ENCODE data around the gene OCA2. TPM values are rescaled to one million over a fixed set of nuclear protein-coding genes. Genes with fewer than 3 reads are reported as not detected.

The OCA2 gene
- total RNA-seq, 6 donors from 2014 or later, result 0.83 to 6.0 (median 2.0) TPM

- Histone ChIP-seq H3K9me3 (peaks cover 0 to 2% (median under 1%) of the 10 kb centered on the region in 4 donors), H3K27me3 (peaks cover 0 to 22% (median 17%) of the 10 kb centered on the region in 4 donors), H3K4me1 (peaks cover 43 to 56% (median 45%) of the 10 kb centered on the region in 4 donors), H3K36me3 (no peaks in the 10 kb centered on the region), H3K27ac (peak overlapping the region; percentile 51 to 65 (median 54)), H3K4me3 (peak overlapping the region; percentile 37 to 54 (median 46))
- DNase-seq (peak in 1 of 2 donors; percentile 88), ATAC-seq (ENCODE audit: low FRiP score in 2 of 2) (no peak)
- WGBS, 2 donors, result 5 to 20% methylated on average over 7 to 63 of the region's 72 CpGs
- TF ChIP-seq POLR2A (IDR thresholded peaks at IDR 0.05) (no peak), EP300 (IDR thresholded peaks at IDR 0.05) (no peak), POLR2AphosphoS5 (IDR thresholded peaks at IDR 0.05) (no peak)
- TF ChIP-seq, protein P1, sequence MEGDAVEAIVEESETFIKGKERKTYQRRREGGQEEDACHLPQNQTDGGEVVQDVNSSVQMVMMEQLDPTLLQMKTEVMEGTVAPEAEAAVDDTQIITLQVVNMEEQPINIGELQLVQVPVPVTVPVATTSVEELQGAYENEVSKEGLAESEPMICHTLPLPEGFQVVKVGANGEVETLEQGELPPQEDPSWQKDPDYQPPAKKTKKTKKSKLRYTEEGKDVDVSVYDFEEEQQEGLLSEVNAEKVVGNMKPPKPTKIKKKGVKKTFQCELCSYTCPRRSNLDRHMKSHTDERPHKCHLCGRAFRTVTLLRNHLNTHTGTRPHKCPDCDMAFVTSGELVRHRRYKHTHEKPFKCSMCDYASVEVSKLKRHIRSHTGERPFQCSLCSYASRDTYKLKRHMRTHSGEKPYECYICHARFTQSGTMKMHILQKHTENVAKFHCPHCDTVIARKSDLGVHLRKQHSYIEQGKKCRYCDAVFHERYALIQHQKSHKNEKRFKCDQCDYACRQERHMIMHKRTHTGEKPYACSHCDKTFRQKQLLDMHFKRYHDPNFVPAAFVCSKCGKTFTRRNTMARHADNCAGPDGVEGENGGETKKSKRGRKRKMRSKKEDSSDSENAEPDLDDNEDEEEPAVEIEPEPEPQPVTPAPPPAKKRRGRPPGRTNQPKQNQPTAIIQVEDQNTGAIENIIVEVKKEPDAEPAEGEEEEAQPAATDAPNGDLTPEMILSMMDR (IDR thresholded peaks at IDR 0.05), result no peak
Measured at GRCh38 chr15:28096670-28097431, 2.3 kb downstream of the OCA2 start.

- Histone ChIP-seq H3K9me3 (peaks cover 0 to 7% (median 5%) of the 10 kb centered on the region in 4 donors), H3K36me3 (no peaks in the 10 kb centered on the region), H3K4me1 (peaks cover 43 to 56% (median 45%) of the 10 kb centered on the region in 4 donors), H3K27me3 (peaks cover 0 to 22% (median 17%) of the 10 kb centered on the region in 4 donors), H3K27ac (peak overlapping the region; percentile 51 to 65 (median 54)), H3K4me3 (peak overlapping the region; percentile 37 to 54 (median 46))
- 0% methylated on average over 8 of the region's 13 CpGs; no CpG with 5 or more reads in 1 of the 2 donors for WGBS, 2 donors
- DNase-seq (no peak), ATAC-seq (ENCODE audit: low FRiP score in 2 of 2) (no peak)
- no peak for TF ChIP-seq EP300 (IDR thresholded peaks at IDR 0.05)
- no peak for TF ChIP-seq POLR2AphosphoS5 (IDR thresholded peaks at IDR 0.05)
- TF ChIP-seq, protein P1 (IDR thresholded peaks at IDR 0.05), result no peak
Measured at GRCh38 chr15:28096411-28096669, 2.8 kb downstream of the OCA2 start.

- ATAC-seq (ENCODE audit: low FRiP score in 2 of 2) (peak; percentile 53 to 76), DNase-seq (peak; percentile 91 to 95)
- Histone ChIP-seq H3K9me3 (peaks cover 0 to 12% (median 8%) of the 10 kb centered on the region in 4 donors), H3K27me3 (peaks cover 0 to 22% (median 17%) of the 10 kb centered on the region in 4 donors), H3K4me3 (peak overlapping the region in 3 of 4 donors; percentile 45 to 54 (median 46)), H3K27ac (peak overlapping the region; percentile 79 to 89 (median 88)), H3K4me1 (peaks cover 43 to 56% (median 45%) of the 10 kb centered on the region in 4 donors), H3K36me3 (no peaks in the 10 kb centered on the region)
- peak in 1 of 4 donors; percentile 37 for TF ChIP-seq EP300 (IDR thresholded peaks at IDR 0.05)
- TF ChIP-seq, protein P1 (IDR thresholded peaks at IDR 0.05), result no peak
- TF ChIP-seq POLR2A (IDR thresholded peaks at IDR 0.05), result peak in 2 of 4 donors; percentile 57 to 87
- peak; percentile 42 to 62 for TF ChIP-seq POLR2AphosphoS5 (IDR thresholded peaks at IDR 0.05)
- 5 to 27% methylated on average over 20 to 26 of the region's 76 CpGs for WGBS, 2 donors
Measured at GRCh38 chr15:28094732-28095521, 4.2 kb downstream of the OCA2 start.

- Histone ChIP-seq H3K27me3 (peaks cover 0 to 16% (median 12%) of the 10 kb centered on the region in 4 donors), H3K36me3 (no peaks in the 10 kb centered on the region), H3K4me1 (peaks cover 33 to 47% (median 37%) of the 10 kb centered on the region in 4 donors), H3K4me3 (peak overlapping the region in 3 of 4 donors; percentile 45 to 54 (median 46)), H3K27ac (peak overlapping the region in 2 of 4 donors; percentile 86 to 89), H3K9me3 (peaks cover 0 to 13% (median 8%) of the 10 kb centered on the region in 4 donors)
- DNase-seq (no peak), ATAC-seq (ENCODE audit: low FRiP score in 2 of 2) (no peak)
- TF ChIP-seq POLR2AphosphoS5 (IDR thresholded peaks at IDR 0.05) (no peak), POLR2A (IDR thresholded peaks at IDR 0.05) (no peak)
- TF ChIP-seq, protein P1 (IDR thresholded peaks at IDR 0.05), result no peak
- 61% methylated on average over 18 to 20 of the region's 20 CpGs for WGBS, 2 donors
Measured at GRCh38 chr15:28093752-28094535, 5.2 kb downstream of the OCA2 start.
